MM.1S (cell line): ENCODE measurements around the gene SAMD4A.

Experiments
- DNase-seq: peaks from one replicate; pipeline ENCODE4 v3.0.0-alpha.2; 2015
- H2AFZ ChIP-seq: fragments of 300-600 bp; sonication (generic); 2 replicates; pipeline ENCODE4 v1.6.0; 2016; ENCODE audit warnings: antibody characterized with exemption, low read length
- H3F3A ChIP-seq: fragments of 300-600 bp; sonication (generic); 2 replicates; pipeline ENCODE4 v1.6.1; 2016; ENCODE audit warnings: mild to moderate bottlenecking, antibody characterized with exemption, low read length, moderate library complexity, mixed read lengths; ENCODE audit not compliant: insufficient read depth
- H3K27ac ChIP-seq: fragments of 300-600 bp; sonication (generic); 2 replicates; pipeline ENCODE4 v1.5.1; 2016; ENCODE audit warnings: mild to moderate bottlenecking, low read length
- H3K27me3 ChIP-seq: fragments of 300-600 bp; sonication (generic); replicated peaks from 2 replicates; pipeline ENCODE4 v1.6.0; 2016; ENCODE audit warnings: low read length; ENCODE audit not compliant: insufficient read depth
- H3K36me3 ChIP-seq: fragments of 300-600 bp; sonication (generic); replicated peaks from 2 replicates; pipeline ENCODE4 v1.6.1; 2016; ENCODE audit warnings: mild to moderate bottlenecking, low read length, mixed read lengths; ENCODE audit not compliant: insufficient read depth
- H3K4me1 ChIP-seq: fragments of 300-600 bp; sonication (generic); 2 replicates; pipeline ENCODE4 v1.6.1; 2016; ENCODE audit warnings: low read length, mixed read lengths
- H3K4me2 ChIP-seq: fragments of 300-600 bp; sonication (generic); 2 replicates; pipeline ENCODE4 v1.6.0; 2016; ENCODE audit warnings: low read depth, low read length
- H3K4me3 ChIP-seq: fragments of 300-600 bp; sonication (generic); 2 replicates; pipeline ENCODE4 v1.5.1; 2016; ENCODE audit warnings: low read length, mixed read lengths
- H3K79me2 ChIP-seq: fragments of 300-600 bp; sonication (generic); 2 replicates; pipeline ENCODE4 v1.6.1; 2016; ENCODE audit warnings: mixed run types, low read length, mixed read lengths
- H3K9ac ChIP-seq: fragments of 300-600 bp; sonication (generic); 2 replicates; pipeline ENCODE4 v1.6.1; 2016; ENCODE audit warnings: low read length, mixed read lengths
- H3K9me2 ChIP-seq: fragments of 300-600 bp; sonication (generic); replicated peaks from 2 replicates; pipeline ENCODE4 v1.6.1; 2016; ENCODE audit warnings: mild to moderate bottlenecking, low read length, mixed read lengths; ENCODE audit not compliant: insufficient read depth
- H3K9me3 ChIP-seq: fragments of 300-600 bp; sonication (generic); replicated peaks from 2 replicates; pipeline ENCODE4 v1.6.1; 2016; ENCODE audit warnings: mild to moderate bottlenecking, low read length, mixed read lengths; ENCODE audit not compliant: insufficient read depth
- H4K20me1 ChIP-seq: fragments of 300-600 bp; sonication (generic); 2 replicates; pipeline ENCODE4 v1.6.1; 2016; ENCODE audit warnings: mild to moderate bottlenecking, low read length, moderate library complexity, mixed read lengths; ENCODE audit not compliant: insufficient read depth
- EZH2 ChIP-seq: fragments of 300-600 bp; sonication (generic); optimal IDR thresholded peaks from 2 replicates; pipeline ENCODE3; 2017; ENCODE audit warnings: low read depth, mild to moderate bottlenecking, antibody characterized with exemption, low read length, mixed read lengths
- EZH2phosphoT487 ChIP-seq: fragments of 300-600 bp; sonication (generic); IDR thresholded peaks from 2 replicates; pipeline ENCODE4 v1.6.1; 2018; ENCODE audit warnings: antibody characterized with exemption, low read length
- TF ChIP-seq, protein P1 (sequence below): fragments of 300-600 bp; sonication (generic); IDR thresholded peaks from 2 replicates; pipeline ENCODE4 v1.5.1; 2016; ENCODE audit warnings: antibody characterized with exemption, low read length, mixed read lengths

Gene SAMD4A

DNA sequence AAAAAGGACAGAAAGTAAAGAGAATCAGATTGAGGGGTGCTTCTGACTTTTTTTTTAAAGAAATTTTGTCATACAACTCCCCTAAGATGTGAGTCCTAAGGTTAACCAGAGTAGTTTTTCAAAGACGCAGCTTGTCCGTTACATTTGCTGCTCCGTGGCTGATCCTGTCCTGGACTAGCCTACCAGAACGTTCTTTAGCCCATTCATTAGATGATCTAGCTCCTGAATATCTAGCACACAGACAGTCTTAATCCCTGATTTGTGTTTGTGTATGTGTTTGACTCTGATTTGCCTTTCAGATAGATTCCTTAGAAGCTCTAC, 60.3 kb downstream of the SAMD4A start:
- no peaks in the 10 kb centered on the region for H3K36me3 ChIP-seq
- TF ChIP-seq EZH2, result no peak
- TF ChIP-seq, protein P1, sequence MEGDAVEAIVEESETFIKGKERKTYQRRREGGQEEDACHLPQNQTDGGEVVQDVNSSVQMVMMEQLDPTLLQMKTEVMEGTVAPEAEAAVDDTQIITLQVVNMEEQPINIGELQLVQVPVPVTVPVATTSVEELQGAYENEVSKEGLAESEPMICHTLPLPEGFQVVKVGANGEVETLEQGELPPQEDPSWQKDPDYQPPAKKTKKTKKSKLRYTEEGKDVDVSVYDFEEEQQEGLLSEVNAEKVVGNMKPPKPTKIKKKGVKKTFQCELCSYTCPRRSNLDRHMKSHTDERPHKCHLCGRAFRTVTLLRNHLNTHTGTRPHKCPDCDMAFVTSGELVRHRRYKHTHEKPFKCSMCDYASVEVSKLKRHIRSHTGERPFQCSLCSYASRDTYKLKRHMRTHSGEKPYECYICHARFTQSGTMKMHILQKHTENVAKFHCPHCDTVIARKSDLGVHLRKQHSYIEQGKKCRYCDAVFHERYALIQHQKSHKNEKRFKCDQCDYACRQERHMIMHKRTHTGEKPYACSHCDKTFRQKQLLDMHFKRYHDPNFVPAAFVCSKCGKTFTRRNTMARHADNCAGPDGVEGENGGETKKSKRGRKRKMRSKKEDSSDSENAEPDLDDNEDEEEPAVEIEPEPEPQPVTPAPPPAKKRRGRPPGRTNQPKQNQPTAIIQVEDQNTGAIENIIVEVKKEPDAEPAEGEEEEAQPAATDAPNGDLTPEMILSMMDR, result no peak
- no peak for TF ChIP-seq EZH2phosphoT487
- H3K27me3 ChIP-seq, result no peaks in the 10 kb centered on the region
- H3K9ac ChIP-seq, result peak overlapping the region; percentile 61
- DNase-seq, result no peak
- peak overlapping the region; percentile 83 for H3K4me2 ChIP-seq
- no peaks in the 10 kb centered on the region for H3K9me2 ChIP-seq
- H2AFZ ChIP-seq, result peak overlapping the region; percentile 63
- no peaks in the 10 kb centered on the region for H3K9me3 ChIP-seq
- H3K79me2 ChIP-seq, result no peaks in the 10 kb centered on the region
- H4K20me1 ChIP-seq, result no peaks in the 10 kb centered on the region
- peak overlapping the region; percentile 96 for H3K27ac ChIP-seq
- H3K4me1 ChIP-seq, result peaks cover 31% of the 10 kb centered on the region
- H3K4me3 ChIP-seq, result peak overlapping the region; percentile 47
- peaks cover 15% of the 10 kb centered on the region for H3F3A ChIP-seq

DNA sequence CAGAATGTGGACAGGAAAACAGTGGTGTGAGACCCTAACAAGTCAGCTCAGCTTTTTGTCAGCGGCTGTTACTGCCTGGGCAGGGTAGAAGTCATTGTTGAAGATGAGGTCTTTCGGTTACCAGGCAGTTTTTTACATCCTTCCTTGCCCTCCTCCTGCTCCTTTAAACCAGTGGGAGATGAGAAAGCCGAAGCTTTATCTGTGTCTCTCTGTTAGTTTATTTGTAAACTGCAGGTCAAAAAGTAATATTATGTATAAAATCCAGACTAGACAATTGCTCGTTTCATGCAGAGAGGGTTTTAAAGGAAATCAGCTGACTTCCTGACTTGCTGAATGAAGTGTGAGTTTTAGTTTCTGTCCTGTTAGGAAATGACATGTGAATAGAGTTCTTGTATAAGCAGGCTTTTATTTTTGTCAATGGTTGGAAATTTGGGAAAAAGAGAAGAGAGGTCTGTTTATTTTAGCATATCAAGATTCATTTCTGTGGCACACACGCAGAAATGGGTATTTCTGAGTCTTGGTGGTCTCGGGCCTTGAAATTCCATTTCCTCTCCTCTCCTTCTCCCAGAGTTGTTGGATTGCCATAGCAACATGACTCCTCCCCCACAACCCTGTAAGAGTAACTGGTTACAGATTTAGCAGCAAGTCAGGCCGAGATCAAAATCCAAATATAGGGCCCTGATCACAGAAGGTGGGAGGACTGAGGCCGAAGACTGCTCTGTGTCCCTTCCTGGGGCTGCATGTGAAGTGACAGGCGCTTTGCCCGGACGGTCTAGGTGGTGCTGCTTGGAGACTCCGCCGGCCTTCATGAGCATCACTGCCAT, 60.8 kb downstream of the SAMD4A start:
- peak overlapping the region; percentile 61 for H3K9ac ChIP-seq
- H3F3A ChIP-seq, result peaks cover 15% of the 10 kb centered on the region
- peaks cover 31% of the 10 kb centered on the region for H3K4me1 ChIP-seq
- H3K36me3 ChIP-seq, result no peaks in the 10 kb centered on the region
- peak overlapping the region; percentile 83 for H3K4me2 ChIP-seq
- peak overlapping the region; percentile 63 for H2AFZ ChIP-seq
- H3K9me3 ChIP-seq, result no peaks in the 10 kb centered on the region
- H3K9me2 ChIP-seq, result no peaks in the 10 kb centered on the region
- peak; percentile 64 for DNase-seq
- no peaks in the 10 kb centered on the region for H3K27me3 ChIP-seq
- H3K4me3 ChIP-seq, result peak overlapping the region; percentile 47
- H4K20me1 ChIP-seq, result no peaks in the 10 kb centered on the region
- H3K79me2 ChIP-seq, result no peaks in the 10 kb centered on the region
- TF ChIP-seq EZH2 (no peak), EZH2phosphoT487 (no peak)
- TF ChIP-seq, protein P1, result no peak
- H3K27ac ChIP-seq, result peak overlapping the region; percentile 96

GRCh38 chr14:54629183-54629582, 62.3 kb downstream of the SAMD4A start:
- no peaks in the 10 kb centered on the region for H4K20me1 ChIP-seq

More at GRCh38 chr14:54629183-54629582, 62.3 kb downstream of the SAMD4A start:
- Histone ChIP-seq H3K4me2 (peak overlapping the region; percentile 83; the same call in 1 of the 2 replicates), H3K27ac (peak overlapping the region; percentile 96; the same call in 1 of the 2 replicates), H2AFZ (no peak overlapping the region), H3K4me3 (no peak overlapping the region), H3K27me3 (no peaks in the 10 kb centered on the region), H3K79me2 (no peaks in the 10 kb centered on the region), H3K9ac (no peak overlapping the region), H3F3A (peaks cover 15% of the 10 kb centered on the region), H3K4me1 (peaks cover 31% of the 10 kb centered on the region), H3K36me3 (no peaks in the 10 kb centered on the region), H3K9me2 (no peaks in the 10 kb centered on the region), H3K9me3 (no peaks in the 10 kb centered on the region)
- TF ChIP-seq EZH2 (no peak), EZH2phosphoT487 (no peak)
- TF ChIP-seq, protein P1, result no peak
- no peak for DNase-seq
